K562 (cell line): ENCODE measurements around the gene EGR4. TPM values are rescaled to one million over a fixed set of nuclear protein-coding genes. Genes with fewer than 3 reads are reported as not detected.
A peak's percentile ranks its signal among the peaks of the same experiment; 100 is the strongest.

Source experiments
- ATAC-seq: fragments of 200-7000 bp; cut with Tn5 transposase; 3 replicates; pipeline ENCODE4 v1.9.1; 2020; ENCODE audit warnings: moderate library complexity
- BruUV-seq: library from RNA; stranded (reverse); fragments of 400-500 nt; replicated peaks from 2 replicates; lab custom pipeline; 2021; lab: Mats Ljungman, UMichigan
- CTCF ChIA-PET: fragments of 300-600 bp; formaldehyde crosslinking; extraction: SDS; loops from one replicate; lab custom pipeline; 2021; ENCODE audit warnings: low intra/inter-chr PET ratio; lab: Yijun Ruan, JAX
- POLR2A ChIA-PET: fragments of 300-600, 350-650 bp; sonication (Branson Sonifier 250); formaldehyde crosslinking; extraction: SDS; loops from one replicate; lab custom pipeline; 2021; ENCODE audit warnings: antibody characterized with exemption, inconsistent platforms; lab: Yijun Ruan, JAX
- DNase-seq, 4 experiments: peaks; one replicate each; pipeline versions ENCODE4 v3.0.0 to v3.0.0-alpha.2; 2011 to 2018; ENCODE audit warnings: low spot score in 3 of 4, mixed read lengths in 3 of 4; ENCODE audit errors: extremely low read depth in 1 of 4
- FAIRE-seq: peaks from 2 replicates; lab custom pipeline; 2011; peaks lifted over from hg19 to GRCh38; lab: Jason Lieb, UNC
- H2AFZ ChIP-seq: 2 replicates; pipeline ENCODE4 v1.6.0; 2011; ENCODE audit warnings: low read depth, low read length, control low read depth, inconsistent platforms
- H3K27ac ChIP-seq: fragments of 200-600 bp; 3 replicates; pipeline ENCODE4 v1.8.0; 2011; ENCODE audit warnings: low read depth, mild to moderate bottlenecking, control low read depth, inconsistent platforms, low read length, moderate library complexity, mixed read lengths; ENCODE audit errors: extremely low read depth
- H3K27me3 ChIP-seq, 2 experiments: fragments of 300-600 bp in 1 of 2; 2 replicates in 1 of 2; 3 replicates in 1 of 2; pipeline versions ENCODE4 v1.6.0 to v1.8.0; 2011; ENCODE audit warnings: inconsistent platforms in 2 of 2, low read length in 2 of 2, mild to moderate bottlenecking in 1 of 2, mixed read lengths in 1 of 2, moderate library complexity in 1 of 2; ENCODE audit not compliant: control insufficient read depth in 2 of 2, insufficient read depth in 2 of 2
- H3K36me3 ChIP-seq: fragments of 300-600 bp; 3 replicates; pipeline ENCODE4 v1.8.0; 2011; ENCODE audit warnings: mild to moderate bottlenecking, low read length, inconsistent platforms; ENCODE audit not compliant: control insufficient read depth, insufficient read depth
- H3K4me1 ChIP-seq, 2 experiments: fragments of 200-600 bp in 1 of 2; replicated peaks in 1 of 2; 2 replicates in 1 of 2; 3 replicates in 1 of 2; pipeline versions ENCODE4 v1.5.1 to v1.8.0; 2011; ENCODE audit warnings: inconsistent platforms in 2 of 2, low read length in 2 of 2, mild to moderate bottlenecking in 1 of 2, mixed read lengths in 1 of 2, moderate library complexity in 1 of 2; ENCODE audit not compliant: control insufficient read depth in 2 of 2, insufficient read depth in 2 of 2
- H3K4me2 ChIP-seq: 2 replicates; pipeline ENCODE4 v1.6.1; 2011; ENCODE audit warnings: low read length, control low read depth, inconsistent platforms, mixed read lengths; ENCODE audit not compliant: insufficient read depth
- H3K4me3 ChIP-seq: fragments of 200-600 bp; sonication (generic), shearing (Covaris generic); 2 replicates; pipeline ENCODE4 v1.5.1; 2016; ENCODE audit warnings: control low read depth, inconsistent platforms
- H3K79me2 ChIP-seq: fragments of 200-600 bp; 3 replicates; pipeline ENCODE4 v1.8.0; 2011; ENCODE audit warnings: low read length, inconsistent platforms; ENCODE audit not compliant: control insufficient read depth, insufficient read depth
- H3K9ac ChIP-seq, 2 experiments: 2 replicates each; pipeline versions ENCODE4 v1.6.0 to v1.6.1; 2011; ENCODE audit warnings: low read depth in 2 of 2, low read length in 2 of 2, control low read depth in 1 of 2, inconsistent platforms in 1 of 2, mild to moderate bottlenecking in 1 of 2, mixed read lengths in 1 of 2; ENCODE audit not compliant: insufficient read depth in 1 of 2
- H3K9me1 ChIP-seq: one replicate; pipeline ENCODE4 v1.6.0; 2011; ENCODE audit warnings: inconsistent platforms, mild to moderate bottlenecking, low read length, moderate library complexity; ENCODE audit not compliant: control insufficient read depth, insufficient read depth
- H3K9me3 ChIP-seq: replicated peaks from 2 replicates; pipeline ENCODE4 v1.5.1; 2011; ENCODE audit warnings: low read depth, low read length, inconsistent platforms; ENCODE audit not compliant: control insufficient read depth, insufficient read depth
- H4K20me1 ChIP-seq: replicated peaks from 2 replicates; pipeline ENCODE4 v1.6.1; 2011; ENCODE audit warnings: low read length, inconsistent platforms, mixed read lengths; ENCODE audit not compliant: control insufficient read depth, insufficient read depth
- CHCHD3 ChIP-seq: fragments of 250-450 bp; sonication (Bioruptor Pico); IDR thresholded peaks from 2 replicates; pipeline ENCODE4 v2.1.2; 2022; ENCODE audit warnings: mild to moderate bottlenecking
- GABPB1 ChIP-seq: sonication (generic); formaldehyde crosslinking; IDR thresholded peaks from 2 replicates; pipeline ENCODE4 v1.8.0; 2022; ENCODE audit warnings: mild to moderate bottlenecking, missing genetic modification reagents
- KLF6 ChIP-seq: fragments of 250-450 bp; sonication (Bioruptor Pico); IDR thresholded peaks from 2 replicates; pipeline ENCODE4 v1.4.0; 2020; ENCODE audit warnings: mild to moderate bottlenecking, moderate library complexity, borderline replicate concordance
- LARP7 ChIP-seq: fragments of 450-650 bp; IDR thresholded peaks from 2 replicates; pipeline ENCODE4 v1.6.1; 2016
- SPI1 ChIP-seq: IDR thresholded peaks from 2 replicates; pipeline ENCODE4 v1.6.1; 2011; ENCODE audit warnings: low read depth, low read length, control low read depth, borderline replicate concordance
- ZNF445 ChIP-seq: fragments of 250-450 bp; sonication (Bioruptor Pico); IDR thresholded peaks from 2 replicates; pipeline ENCODE4 v1.4.0; 2020; ENCODE audit warnings: low read depth, mild to moderate bottlenecking, moderate library complexity
- WGBS: fragments of 100-300 bp; shearing (Covaris generic); methylation state at CpG from one replicate; pipeline ENCODE4 v1.1.6; 2016; ENCODE audit warnings: low coverage, mixed read lengths; ENCODE audit not compliant: insufficient coverage; ENCODE audit errors: missing lambda C conversion rate; 5-methylcytosine and 5-hydroxymethylcytosine counted together
- in situ Hi-C: fragments of 300-500 bp; cut with MboI; formaldehyde crosslinking; loops from 4 replicates; pipeline ENCODE4 v1.15.0; 2018; ENCODE audit warnings: inconsistent platforms, mixed read lengths
- intact Hi-C: fragments of 100-400 bp; cut with micrococcal nuclease; formaldehyde crosslinking; loops from 2 replicates; pipeline ENCODE4 v1.14.2; 2022
- polyA plus RNA-seq, 8 experiments: library from polyadenylated mRNA; depleted of rRNA in 4 of 8; stranded (reverse) in 5 of 8; unstranded in 3 of 8; fragments of >200 nt; fragmentation: Nextera tagmentation in 2 of 8; fragmentation: Illumina TruSeq in 1 of 8; extraction: Ambion mirVana in 2 of 8; extraction: Trizol in 1 of 8; gene quantifications; 2 replicates each; pipeline versions ENCODE4 v1.2.1 to v1.2.3, GENCODE V29; 2011 to 2014; ENCODE audit warnings: inconsistent platforms in 1 of 8, missing spikeins in 1 of 8
- total RNA-seq, 7 experiments: library from RNA; depleted of rRNA in 6 of 7; stranded (reverse); fragments of >200 nt in 6 of 7; fragmentation: Illumina TruSeq in 2 of 7; extraction: Trizol in 2 of 7; gene quantifications; 2 replicates each; pipeline versions ENCODE4 v1.2.1 to v1.2.3, GENCODE V29; 2011 to 2021; ENCODE audit warnings: low replicate concordance in 1 of 7
- TF ChIP-seq, protein P1 (sequence below): sonication (generic); formaldehyde crosslinking; IDR thresholded peaks from 2 replicates; pipeline ENCODE4 v1.9.0; 2022; ENCODE audit warnings: mild to moderate bottlenecking, missing genetic modification reagents
- TF ChIP-seq, protein P2 (sequence below): IDR thresholded peaks from 2 replicates; pipeline ENCODE4 v1.6.1; 2014; ENCODE audit warnings: antibody characterized with exemption

Gene EGR4
- total and polyA plus RNA-seq, 9 of the 15 experiments (the other 6 are each of a cell fraction or from before 2014, with no cell fraction given) = not detected

DNA sequence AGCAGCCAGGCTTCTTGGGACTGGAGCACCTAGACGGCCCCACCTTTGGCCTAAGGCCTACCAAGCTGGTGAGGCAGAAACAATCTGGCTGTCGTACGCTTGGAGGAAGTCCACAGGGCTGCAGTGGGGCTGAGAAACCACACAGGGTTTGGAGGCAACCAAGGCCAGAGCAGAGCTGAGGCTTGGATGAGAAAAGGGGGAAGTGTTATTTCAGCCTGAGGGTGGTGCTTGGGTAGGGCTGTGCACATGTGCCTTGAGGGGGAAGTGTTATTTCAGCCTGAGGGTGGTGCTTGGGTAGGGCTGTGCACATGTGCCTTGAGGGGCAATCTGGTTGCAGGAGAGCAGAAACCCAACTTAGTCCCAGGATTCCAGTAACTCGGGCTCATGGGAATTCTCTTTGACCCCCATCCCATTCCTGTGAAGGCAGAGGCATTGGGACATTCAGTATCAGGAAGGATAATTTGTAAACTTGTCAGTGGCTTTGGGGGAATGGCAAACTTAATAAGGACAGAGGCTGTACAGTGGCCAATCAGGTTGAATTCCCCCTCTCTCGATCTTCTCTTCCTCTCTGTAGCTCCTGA lies 8.1 kb downstream of the EGR4 start:
- Histone ChIP-seq H3K79me2 (peaks cover 7% of the 10 kb centered on the region), H3K9ac (peak overlapping the region; percentile 50 to 90; a peak in 3 of 4 replicates), H3K4me1 (peaks cover 3 to 20% of the 10 kb centered on the region in 2 experiments; a peak in 4 of 5 replicates), H3K27me3 (no peaks in the 10 kb centered on the region), H3K9me1 (no peaks in the 10 kb centered on the region), H3K27ac (no peak overlapping the region), H3K4me2 (peak overlapping the region; percentile 72), H3K36me3 (0 out of 3 replicates have a peak, but pooled peaks cover 2% of the 10 kb centered on the region), H3K4me3 (peak overlapping the region; percentile 58), H2AFZ (peak overlapping the region; percentile 93), H4K20me1 (peaks cover 7% of the 10 kb centered on the region; the same call in 1 of the 2 replicates), H3K9me3 (no peaks in the 10 kb centered on the region)
- in situ Hi-C loops (no loop called here), intact Hi-C loops (no loop called here)
- DNase-seq (peak in 1 of 4 experiments; percentile 27), ATAC-seq (peak; percentile 40), FAIRE-seq (peak; percentile 64)
- ChIA-PET CTCF (no interaction called here), POLR2A (no interaction called here)
- BruUV-seq = no TSS peak
- WGBS = 35% methylated on average over 5 of the region's 5 CpGs
- TF ChIP-seq KLF6 (no peak), SPI1 (peak; percentile 81), CHCHD3 (no peak), LARP7 (no peak), ZNF445 (CRISPR knock-in tag) (no peak), GABPB1 (CRISPR knock-in tag) (no peak)
- TF ChIP-seq, protein P1, sequence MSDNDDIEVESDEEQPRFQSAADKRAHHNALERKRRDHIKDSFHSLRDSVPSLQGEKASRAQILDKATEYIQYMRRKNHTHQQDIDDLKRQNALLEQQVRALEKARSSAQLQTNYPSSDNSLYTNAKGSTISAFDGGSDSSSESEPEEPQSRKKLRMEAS (CRISPR knock-in tag) = peak; percentile 65
- TF ChIP-seq, protein P2, sequence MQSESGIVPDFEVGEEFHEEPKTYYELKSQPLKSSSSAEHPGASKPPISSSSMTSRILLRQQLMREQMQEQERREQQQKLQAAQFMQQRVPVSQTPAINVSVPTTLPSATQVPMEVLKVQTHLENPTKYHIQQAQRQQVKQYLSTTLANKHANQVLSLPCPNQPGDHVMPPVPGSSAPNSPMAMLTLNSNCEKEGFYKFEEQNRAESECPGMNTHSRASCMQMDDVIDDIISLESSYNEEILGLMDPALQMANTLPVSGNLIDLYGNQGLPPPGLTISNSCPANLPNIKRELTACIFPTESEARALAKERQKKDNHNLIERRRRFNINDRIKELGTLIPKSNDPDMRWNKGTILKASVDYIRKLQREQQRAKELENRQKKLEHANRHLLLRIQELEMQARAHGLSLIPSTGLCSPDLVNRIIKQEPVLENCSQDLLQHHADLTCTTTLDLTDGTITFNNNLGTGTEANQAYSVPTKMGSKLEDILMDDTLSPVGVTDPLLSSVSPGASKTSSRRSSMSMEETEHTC = no peak
